Measurements from ENCODE around the gene RET.
A peak's percentile ranks its signal among the peaks of the same experiment; 100 is the strongest.
"Not testable (repeated sequence)": the region's sequence is repeated elsewhere in the genome, so short reads cannot be mapped to it uniquely, and the experiment has no call there.

RET gene

GRCh38 chr10:43132867-43133787 is 56.3 kb downstream of the RET start:
- no peaks in the 10 kb centered on the region for H3K27me3 Mint-ChIP-seq
- peaks cover 43% of the 10 kb centered on the region for H3K4me1 Mint-ChIP-seq
- no peak overlapping the region for H3K27ac Mint-ChIP-seq
- DNase-seq (no peak), ATAC-seq (no peak)
- no peaks in the 10 kb centered on the region for H3K9me3 Mint-ChIP-seq
- no peak overlapping the region for H3K4me3 Mint-ChIP-seq

GRCh38 chr10:43134126-43134905 is 57.4 kb downstream of the RET start:
- Mint-ChIP-seq H3K27ac (no peak overlapping the region), H3K4me3 (no peak overlapping the region), H3K9me3 (no peaks in the 10 kb centered on the region), H3K27me3 (no peaks in the 10 kb centered on the region), H3K4me1 (peaks cover 41% of the 10 kb centered on the region)
- no peak for ATAC-seq
- DNase-seq = no peak

DNA sequence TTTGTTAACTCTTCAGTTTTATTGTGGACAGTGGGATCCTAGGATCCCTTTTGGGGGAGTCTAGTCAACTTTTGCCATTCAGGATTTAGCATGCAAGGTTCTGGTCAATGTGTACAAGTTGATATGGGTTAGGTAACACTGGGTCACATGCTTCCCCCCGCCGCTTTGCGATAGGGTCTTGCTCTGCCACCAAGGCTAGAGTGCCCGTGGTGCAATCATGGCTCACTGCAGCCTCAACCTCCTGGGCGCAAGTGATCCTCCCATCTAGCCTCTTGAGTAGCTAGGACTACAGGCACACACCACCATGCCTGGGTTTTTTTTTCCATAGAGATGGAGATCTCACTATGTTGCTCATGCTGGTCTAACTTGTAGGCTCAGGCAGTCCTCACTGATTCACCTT is 58.2 kb downstream of the RET start:
- Mint-ChIP-seq H3K27me3 (no peaks in the 10 kb centered on the region), H3K9me3 (no peaks in the 10 kb centered on the region), H3K4me3 (no peak overlapping the region), H3K4me1 (peaks cover 44% of the 10 kb centered on the region), H3K27ac (no peak overlapping the region)
- ATAC-seq = no peak
- no peak for DNase-seq

- H3K27me3 Mint-ChIP-seq = no peaks in the 10 kb centered on the region
- H3K4me3 Mint-ChIP-seq = peak overlapping the region in 1 of 2 donors; percentile 25
- peak overlapping the region in 1 of 2 donors; percentile 28 for H3K27ac Mint-ChIP-seq
- ATAC-seq = no peak
- no peaks in the 10 kb centered on the region for H3K9me3 Mint-ChIP-seq
- peaks cover 48% of the 10 kb centered on the region for H3K4me1 Mint-ChIP-seq
- no peak for DNase-seq
Observed at GRCh38 chr10:43135656-43136055, 58.8 kb downstream of the RET start.

GRCh38 chr10:43136432-43136831 is 59.6 kb downstream of the RET start:
- H3K4me3 Mint-ChIP-seq = peak overlapping the region; percentile 12 to 99
- H3K9me3 Mint-ChIP-seq = no peaks in the 10 kb centered on the region
- H3K27ac Mint-ChIP-seq = peak overlapping the region in 1 of 2 donors; percentile 28
- ATAC-seq (no peak), DNase-seq (no peak)
- H3K4me1 Mint-ChIP-seq = peaks cover 56% of the 10 kb centered on the region
- H3K27me3 Mint-ChIP-seq = no peaks in the 10 kb centered on the region

DNA sequence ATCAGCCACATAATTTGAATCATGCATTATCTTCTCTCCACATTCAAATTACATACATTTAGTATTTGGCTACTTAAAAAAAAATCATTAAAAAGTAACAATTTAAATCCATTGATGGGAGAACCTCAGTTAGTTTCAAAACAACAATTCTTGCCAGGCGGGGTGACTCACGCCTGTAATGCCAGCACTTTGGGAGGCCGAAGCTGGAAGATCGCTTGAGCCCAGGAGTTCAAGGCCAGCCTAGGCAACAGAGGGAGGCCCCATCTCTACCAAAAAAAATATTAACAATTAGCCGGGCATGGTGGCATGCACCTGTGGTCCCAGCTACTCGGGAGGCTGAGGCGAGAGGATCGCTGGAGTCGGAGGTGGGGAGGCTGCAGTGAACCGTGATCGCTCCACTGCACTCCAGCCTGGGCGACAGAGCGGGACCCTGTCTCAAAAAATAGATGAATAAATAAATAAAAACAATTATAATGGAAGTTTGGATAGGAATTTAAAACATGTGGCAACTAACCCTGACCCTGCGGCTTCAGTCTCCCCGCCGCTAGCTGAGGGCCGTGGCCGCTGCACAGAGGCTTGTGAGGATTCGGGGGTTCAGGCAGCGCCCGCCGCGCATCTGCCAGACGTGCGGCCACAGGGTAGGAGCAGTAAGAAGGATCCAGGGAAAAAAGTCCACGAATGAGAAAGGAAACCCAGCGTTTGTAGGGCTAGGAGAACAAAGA is 60.3 kb downstream of the RET start:
- Mint-ChIP-seq H3K27me3 (no peaks in the 10 kb centered on the region), H3K9me3 (no peaks in the 10 kb centered on the region), H3K4me1 (peaks cover 62% of the 10 kb centered on the region), H3K27ac (peak overlapping the region; percentile 97 to 98), H3K4me3 (peak overlapping the region; percentile 99)
- no peak for ATAC-seq
- no peak for DNase-seq

DNA sequence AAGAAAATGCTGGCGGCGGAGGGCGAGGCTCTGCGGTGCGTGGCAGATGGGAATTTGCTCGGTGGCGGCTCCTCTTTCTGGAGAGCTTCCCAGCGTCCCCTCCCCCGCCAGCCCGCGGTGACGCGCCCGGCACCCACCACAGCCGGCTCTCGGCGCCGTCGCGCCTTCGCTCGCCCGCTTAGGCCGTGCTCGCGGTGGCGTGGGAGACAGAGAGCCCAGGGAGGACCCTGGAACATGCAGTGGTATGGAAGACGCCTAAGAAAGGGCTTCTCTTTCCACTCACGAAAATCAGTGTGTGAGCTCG is 60.8 kb downstream of the RET start:
- ATAC-seq (peak; percentile 44), DNase-seq (peak; percentile 42 to 52)
- peak overlapping the region; percentile 97 to 98 for H3K27ac Mint-ChIP-seq
- peaks cover 67% of the 10 kb centered on the region for H3K4me1 Mint-ChIP-seq
- H3K27me3 Mint-ChIP-seq = no peaks in the 10 kb centered on the region
- H3K9me3 Mint-ChIP-seq = no peaks in the 10 kb centered on the region
- H3K4me3 Mint-ChIP-seq = peak overlapping the region; percentile 99

- Mint-ChIP-seq H3K27me3 (no peaks in the 10 kb centered on the region), H3K27ac (peak within 1 kb of the TSS; percentile 97 to 99), H3K4me3 (peak within 1 kb of the TSS; percentile 99), H3K4me1 (peaks cover 67% of the 10 kb centered on the region), H3K9me3 (no peaks in the 10 kb centered on the region)
- ATAC-seq (peak; percentile 88), DNase-seq (peak; percentile 89 to 90)
Observed at GRCh38 chr10:43138021-43138756, 61.3 kb downstream of the RET start, which contains the start of gene CSGALNACT2. TSS of gene CSGALNACT2 (plus strand) at chr10:43138445. CDS start at chr10:43155150, 16,705 bp downstream.

GRCh38 chr10:43138757-43139241 is 61.9 kb downstream of the RET start:
- no peaks in the 10 kb centered on the region for H3K27me3 Mint-ChIP-seq
- peak overlapping the region; percentile 91 to 94 for H3K4me3 Mint-ChIP-seq
- H3K4me1 Mint-ChIP-seq = peaks cover 71% of the 10 kb centered on the region
- ATAC-seq (peak; percentile 83), DNase-seq (peak; percentile 70 to 78)
- peak overlapping the region; percentile 89 to 99 for H3K27ac Mint-ChIP-seq
- H3K9me3 Mint-ChIP-seq = no peaks in the 10 kb centered on the region

DNA sequence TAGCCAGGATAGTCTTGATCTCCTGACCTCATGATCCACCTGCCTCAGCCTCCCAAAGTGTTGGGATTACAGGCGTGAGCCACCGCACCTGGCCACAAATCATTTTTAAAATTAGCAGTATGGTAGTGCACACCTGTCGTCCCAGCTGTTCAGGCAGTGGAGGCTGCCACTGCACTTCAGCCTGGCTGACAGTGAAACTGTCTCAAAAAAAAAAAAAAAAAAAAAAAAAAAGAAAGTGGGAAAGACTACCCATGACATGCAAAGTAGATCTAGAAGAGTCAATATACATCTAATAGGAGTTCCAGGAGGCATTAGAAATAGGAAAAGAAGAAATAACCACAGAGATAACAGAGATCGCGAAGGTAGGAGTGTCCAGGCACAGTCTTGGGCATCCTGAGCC is 64.6 kb downstream of the RET start:
- Mint-ChIP-seq H3K27me3 (no peaks in the 10 kb centered on the region), H3K4me1 (peaks cover 86% of the 10 kb centered on the region), H3K4me3 (peak overlapping the region; percentile 26 to 42), H3K27ac (peak overlapping the region in 1 of 2 donors; percentile 97), H3K9me3 (no peaks in the 10 kb centered on the region)
- DNase-seq (no peak), ATAC-seq (no peak)

- ATAC-seq (no peak), DNase-seq (no peak)
- Mint-ChIP-seq H3K27ac (no peak overlapping the region), H3K4me3 (no peak overlapping the region), H3K4me1 (peaks cover 75% of the 10 kb centered on the region), H3K9me3 (no peaks in the 10 kb centered on the region), H3K27me3 (no peaks in the 10 kb centered on the region)
Observed at GRCh38 chr10:43145311-43145710, 68.4 kb downstream of the RET start.

- not testable (repeated sequence) for DNase-seq, ATAC-seq, H3K27me3 Mint-ChIP-seq, H3K4me3 Mint-ChIP-seq, H3K9me3 Mint-ChIP-seq
- peaks cover 75% of the 10 kb centered on the region for H3K4me1 Mint-ChIP-seq
- peak overlapping the region in 1 of 2 donors; percentile 10 for H3K27ac Mint-ChIP-seq
Observed at GRCh38 chr10:43145936-43146335, 69.1 kb downstream of the RET start.

GRCh38 chr10:43151371-43151770 is 74.5 kb downstream of the RET start:
- H3K9me3 Mint-ChIP-seq = no peaks in the 10 kb centered on the region
- peak overlapping the region; percentile 0 to 26 for H3K4me3 Mint-ChIP-seq
- ATAC-seq (no peak), DNase-seq (no peak)
- H3K27ac Mint-ChIP-seq = no peak overlapping the region
- no peaks in the 10 kb centered on the region for H3K27me3 Mint-ChIP-seq
- peaks cover 58% of the 10 kb centered on the region for H3K4me1 Mint-ChIP-seq

DNA sequence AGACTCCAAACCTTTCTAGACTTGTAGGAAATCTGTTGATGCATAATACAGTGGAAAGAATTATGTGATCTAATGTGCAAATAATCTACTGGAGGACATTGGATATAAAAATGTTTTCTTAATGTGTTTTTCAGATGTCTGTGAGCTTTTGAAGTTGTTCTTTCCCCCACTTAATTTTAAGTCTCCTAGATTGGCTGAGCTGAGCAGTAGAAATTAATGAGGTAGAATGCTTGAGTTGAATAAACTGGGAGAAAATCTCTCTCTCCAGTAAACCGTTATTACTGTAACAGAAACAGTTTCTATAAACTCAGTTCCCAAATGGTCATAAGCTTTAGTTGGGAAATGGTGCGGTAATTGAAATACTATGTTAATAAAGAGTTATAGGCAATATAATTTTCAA is 77.0 kb downstream of the RET start:
- Mint-ChIP-seq H3K4me3 (no peak overlapping the region), H3K4me1 (peaks cover 55% of the 10 kb centered on the region)

GRCh38 chr10:43155221-43155620 is 78.4 kb downstream of the RET start:
- Mint-ChIP-seq H3K4me1 (peaks cover 54% of the 10 kb centered on the region), H3K9me3 (no peaks in the 10 kb centered on the region), H3K4me3 (no peak overlapping the region), H3K27me3 (no peaks in the 10 kb centered on the region), H3K27ac (no peak overlapping the region)
- ATAC-seq (no peak), DNase-seq (no peak)

More for the DNA sequence above, 77.0 kb downstream of the RET start:
- H3K27me3 Mint-ChIP-seq = no peaks in the 10 kb centered on the region
- no peaks in the 10 kb centered on the region for H3K9me3 Mint-ChIP-seq
- ATAC-seq = no peak
- no peak for DNase-seq
- no peak overlapping the region for H3K27ac Mint-ChIP-seq
